IMR-90 (cell line): Measurements from ENCODE around the gene NCOA7. TPM values are rescaled to one million over a fixed set of nuclear protein-coding genes. Genes with fewer than 3 reads are reported as not detected.
A peak's percentile ranks its signal among the peaks of the same experiment; 100 is the strongest.

ENCODE experiments used
- ATAC-seq: fragments of 200-7000 bp; cut with Tn5 transposase; 2 replicates; pipeline ENCODE4 v1.9.1; 2020; ENCODE audit warnings: low read depth, mild to moderate bottlenecking, moderate library complexity
- BruUV-seq: library from RNA; stranded (reverse); fragments of 400-500 nt; replicated peaks from 2 replicates; lab custom pipeline; 2021; lab: Mats Ljungman, UMichigan
- CTCF ChIA-PET: fragments of 300-600 bp; formaldehyde crosslinking; extraction: SDS; loops from one replicate; lab custom pipeline; 2021; ENCODE audit warnings: antibody characterized with exemption; lab: Yijun Ruan, JAX
- POLR2A ChIA-PET: fragments of 300-600 bp; sonication (Branson Sonifier 250); formaldehyde crosslinking; loops from one replicate; lab custom pipeline; 2022; ENCODE audit warnings: antibody characterized with exemption; ENCODE audit not compliant: unreplicated experiment; lab: Charles Lee
- DNase-seq: peaks from one replicate; pipeline ENCODE4 v3.0.0; 2013
- H2AFZ ChIP-seq: replicated peaks from 2 replicates; pipeline ENCODE3; 2013; ENCODE audit warnings: low read length, mild to moderate bottlenecking; ENCODE audit not compliant: poor library complexity
- H2AK5ac ChIP-seq: 2 replicates; pipeline ENCODE4 v1.6.1; 2013; ENCODE audit warnings: low read depth, low read length, inconsistent platforms
- H2AK9ac ChIP-seq: replicated peaks from 2 replicates; pipeline ENCODE3; 2013; ENCODE audit warnings: mild to moderate bottlenecking, low read depth, low read length, moderate library complexity; ENCODE audit not compliant: poor library complexity
- H2BK120ac ChIP-seq: 2 replicates; pipeline ENCODE4 v1.6.1; 2013; ENCODE audit warnings: low read depth, low read length, inconsistent platforms
- H2BK15ac ChIP-seq: 3 replicates; pipeline ENCODE4 v1.6.1; 2013; ENCODE audit warnings: low read depth, low read length, inconsistent platforms
- H2BK20ac ChIP-seq: 2 replicates; pipeline ENCODE4 v1.6.1; 2013; ENCODE audit warnings: low read depth, mild to moderate bottlenecking, inconsistent platforms, low read length, moderate library complexity
- H2BK5ac ChIP-seq: 2 replicates; pipeline ENCODE4 v1.6.1; 2013; ENCODE audit warnings: mild to moderate bottlenecking, low read depth, low read length, inconsistent platforms; ENCODE audit not compliant: poor library complexity, severe bottlenecking
- H3K14ac ChIP-seq: replicated peaks from 2 replicates; pipeline ENCODE4 v1.6.1; 2013; ENCODE audit warnings: low read depth, low read length, inconsistent platforms
- H3K18ac ChIP-seq: 2 replicates; pipeline ENCODE4 v1.6.1; 2013; ENCODE audit warnings: low read depth, low read length, control low read depth
- H3K23ac ChIP-seq: 2 replicates; pipeline ENCODE4 v1.6.1; 2013; ENCODE audit warnings: low read depth, low read length, inconsistent platforms
- H3K27ac ChIP-seq: 2 replicates; pipeline ENCODE4 v1.5.1; 2013; ENCODE audit warnings: mild to moderate bottlenecking, control low read depth, low read length; ENCODE audit not compliant: insufficient read depth
- H3K27me3 ChIP-seq: 2 replicates; pipeline ENCODE4 v1.6.1; 2013; ENCODE audit warnings: low read length; ENCODE audit not compliant: control insufficient read depth, insufficient read depth
- H3K36me3 ChIP-seq: 2 replicates; pipeline ENCODE4 v1.6.1; 2013; ENCODE audit warnings: low read length, mixed read lengths; ENCODE audit not compliant: control insufficient read depth, insufficient read depth
- H3K4ac ChIP-seq: 2 replicates; pipeline ENCODE4 v1.6.1; 2013; ENCODE audit warnings: low read depth, low read length, inconsistent platforms
- H3K4me1 ChIP-seq: 2 replicates; pipeline ENCODE4 v1.6.1; 2013; ENCODE audit warnings: low read length, mixed read lengths; ENCODE audit not compliant: control insufficient read depth, insufficient read depth
- H3K4me2 ChIP-seq: 2 replicates; pipeline ENCODE4 v1.6.1; 2013; ENCODE audit warnings: low read depth, mild to moderate bottlenecking, control low read depth, low read length, moderate library complexity
- H3K4me3 ChIP-seq: 2 replicates; pipeline ENCODE4 v1.5.1; 2013; ENCODE audit warnings: low read depth, mild to moderate bottlenecking, control low read depth, low read length, moderate library complexity; ENCODE audit not compliant: insufficient read depth
- H3K56ac ChIP-seq: 2 replicates; pipeline ENCODE4 v1.6.1; 2013; ENCODE audit warnings: low read length, inconsistent platforms; ENCODE audit not compliant: insufficient read depth; ENCODE audit errors: extremely low read depth
- H3K79me1 ChIP-seq, 2 experiments: 2 replicates each; pipeline ENCODE4 v1.6.1; 2013; ENCODE audit warnings: low read length in 2 of 2, inconsistent platforms in 1 of 2, low read depth in 1 of 2
- H3K9ac ChIP-seq: 2 replicates; pipeline ENCODE4 v1.6.1; 2013; ENCODE audit warnings: low read depth, low read length, control low read depth
- H3K9me1 ChIP-seq: 2 replicates; pipeline ENCODE4 v1.6.1; 2013; ENCODE audit warnings: low read length, inconsistent platforms; ENCODE audit not compliant: insufficient read depth
- H3K9me3 ChIP-seq: 2 replicates; pipeline ENCODE4 v1.6.1; 2013; ENCODE audit warnings: low read length; ENCODE audit not compliant: control insufficient read depth, insufficient read depth
- H4K20me1 ChIP-seq: 2 replicates; pipeline ENCODE4 v1.6.1; 2013; ENCODE audit warnings: low read length, inconsistent platforms; ENCODE audit not compliant: insufficient read depth
- H4K5ac ChIP-seq: 2 replicates; pipeline ENCODE4 v1.6.1; 2013; ENCODE audit warnings: mild to moderate bottlenecking, low read depth, low read length, control low read depth
- H4K8ac ChIP-seq, 2 experiments: 2 replicates each; pipeline ENCODE4 v1.6.1; 2013; ENCODE audit warnings: low read depth in 2 of 2, low read length in 2 of 2, control low read depth in 1 of 2, inconsistent platforms in 1 of 2
- H4K91ac ChIP-seq: 2 replicates; pipeline ENCODE4 v1.6.1; 2013; ENCODE audit warnings: low read depth, low read length, inconsistent platforms; ENCODE audit not compliant: insufficient read depth
- ELK1 ChIP-seq: fragments of 150-350 bp; IDR thresholded peaks from 2 replicates; pipeline ENCODE4 v1.6.1; 2016; ENCODE audit warnings: low read depth, mild to moderate bottlenecking, low read length, moderate library complexity, borderline replicate concordance
- MAZ ChIP-seq: IDR thresholded peaks from 2 replicates; pipeline ENCODE4 v1.6.1; 2012; ENCODE audit warnings: low read depth, mild to moderate bottlenecking, low read length, improper control_type of control experiment, moderate library complexity, borderline replicate concordance
- WGBS, 2 experiments: methylation state at CpG; one replicate each; pipeline versions ENCODE4 v1.1.5 to v1.1.7; 2013; ENCODE audit warnings: missing lambda C conversion rate in 2 of 2; ENCODE audit not compliant: insufficient read length in 1 of 2; ENCODE audit errors: extremely low coverage in 2 of 2; 5-methylcytosine and 5-hydroxymethylcytosine counted together
- dilution Hi-C: fragments of 300-500 bp; cut with HindIII; formaldehyde crosslinking; loops from one replicate; pipeline ENCODE4 v1.14.3; 2018; ENCODE audit warnings: low sequenced_read_pairs; ENCODE audit not compliant: unreplicated experiment
- in situ Hi-C: fragments of 300-500 bp; cut with MboI; formaldehyde crosslinking; loops from 3 replicates; pipeline ENCODE4 v1.14.3; 2019; ENCODE audit warnings: low sequenced_read_pairs, inconsistent platforms, mixed read lengths
- intact Hi-C: fragments of 100-400 bp; cut with micrococcal nuclease; formaldehyde crosslinking; loops from 2 replicates; pipeline ENCODE4 v1.10.0; 2022
- polyA plus RNA-seq, 3 experiments: library from polyadenylated mRNA; depleted of rRNA; stranded (reverse); fragments of >200 nt; gene quantifications; 2 replicates each; pipeline ENCODE4 v1.2.3, GENCODE V29; 2012; ENCODE audit warnings: low replicate concordance in 1 of 3
- total RNA-seq: library from RNA; depleted of rRNA; stranded (reverse); fragments of >200 nt; gene quantifications from 2 replicates; pipeline ENCODE4 v1.2.3, GENCODE V29; 2012

Gene NCOA7
- total and polyA plus RNA-seq, 2 of the 4 experiments (the other 2 are of a cell fraction) = 12.6 to 12.9 TPM

- no peak for TF ChIP-seq ELK1
Observed at GRCh38 chr6:125812394-125813292, 21.9 kb downstream of the NCOA7 start (continued).

- WGBS, 2 experiments = no CpG with 5 or more reads among the region's 4 CpGs
- no peaks in the 10 kb centered on the region for H3K27me3 ChIP-seq
- H3K79me1 ChIP-seq = peaks cover 16 to 21% of the 10 kb centered on the region in 2 experiments; a peak in 3 of 4 replicates
- H2AK5ac ChIP-seq = peak overlapping the region; percentile 59; the same call in 1 of the 2 replicates
- H3K14ac ChIP-seq = no peak overlapping the region
- ATAC-seq = no peak
- H4K20me1 ChIP-seq = no peaks in the 10 kb centered on the region; the same call in 1 of the 2 replicates
- H3K56ac ChIP-seq = no peak overlapping the region
- intact Hi-C loops = no loop called here
- H2BK20ac ChIP-seq = peak overlapping the region; percentile 71; the same call in 1 of the 2 replicates
- H4K8ac ChIP-seq = peak overlapping the region in 1 of 2 experiments; percentile 61; a peak in 1 of 4 replicates
- peaks cover 28% of the 10 kb centered on the region for H3K4me1 ChIP-seq
- H3K27ac ChIP-seq = peak overlapping the region; percentile 35; the same call in 1 of the 2 replicates
- H3K9me3 ChIP-seq = no peaks in the 10 kb centered on the region
- no peak for DNase-seq
- no peak overlapping the region for H4K91ac ChIP-seq
- CTCF ChIA-PET = interaction anchor here (0.8 kb wide), 1 partner anchor 23 kb away, joined by 3 read pairs; no protein-coding TSS in a partner anchor
- dilution Hi-C loops = no loop called here
- no TSS peak for BruUV-seq
- H2AK9ac ChIP-seq = no peak overlapping the region
- H3K36me3 ChIP-seq = no peaks in the 10 kb centered on the region
- peaks cover 6% of the 10 kb centered on the region for H3K9me1 ChIP-seq
- H2BK120ac ChIP-seq = no peak overlapping the region
- H3K4me2 ChIP-seq = peak overlapping the region; percentile 27
- POLR2A ChIA-PET = interaction anchor here (0.6 kb wide), 1 partner anchor 172 kb away, joined by 5 read pairs; the partner anchor contains the start of gene TRMT11
- H3K4me3 ChIP-seq = no peak overlapping the region
- H3K18ac ChIP-seq = 0 out of 2 replicates have a peak overlapping the region, but pooled peaks have one; percentile 46
- H3K23ac ChIP-seq = no peak overlapping the region
- H3K4ac ChIP-seq = peak overlapping the region; percentile 48; the same call in 1 of the 2 replicates
- no peak overlapping the region for H2AFZ ChIP-seq
- no peak for TF ChIP-seq MAZ
- no peak overlapping the region for H3K9ac ChIP-seq
- H4K5ac ChIP-seq = no peak overlapping the region; the same call in 1 of the 2 replicates
- in situ Hi-C loops = no loop called here
- H2BK15ac ChIP-seq = 0 out of 3 replicates have a peak overlapping the region, but pooled peaks have one; percentile 77
- no peak overlapping the region for H2BK5ac ChIP-seq
Observed at GRCh38 chr6:125814481-125814880, 23.7 kb downstream of the NCOA7 start.
